Fibroblast of pulmonary artery (primary cell): ENCODE results near the gene CCDC86.

Experiments used
- DNase-seq: peaks from one replicate; pipeline ENCODE4 v3.0.0-alpha.2; 2010; ENCODE audit warnings: low read depth
- H3K4me3 ChIP-seq: replicated peaks from 2 replicates; pipeline ENCODE4 v1.5.1; 2011; ENCODE audit warnings: low read depth, mild to moderate bottlenecking, control low read depth, low read length, moderate library complexity
- TF ChIP-seq, protein P1 (sequence below): IDR thresholded peaks from 2 replicates; pipeline ENCODE4 v1.5.1; 2011; ENCODE audit warnings: mild to moderate bottlenecking, control low read depth, low read length, inconsistent platforms; ENCODE audit errors: missing control alignments

CCDC86 gene

GRCh38 chr11:60866911-60867870 is 25.3 kb downstream of the CCDC86 start, which contains the start of gene ZP1:
ZP1 (plus strand) TSS chr11:60867542; CDS start chr11:60867562, 20 bp downstream.
- no peak for DNase-seq
- TF ChIP-seq, protein P1, sequence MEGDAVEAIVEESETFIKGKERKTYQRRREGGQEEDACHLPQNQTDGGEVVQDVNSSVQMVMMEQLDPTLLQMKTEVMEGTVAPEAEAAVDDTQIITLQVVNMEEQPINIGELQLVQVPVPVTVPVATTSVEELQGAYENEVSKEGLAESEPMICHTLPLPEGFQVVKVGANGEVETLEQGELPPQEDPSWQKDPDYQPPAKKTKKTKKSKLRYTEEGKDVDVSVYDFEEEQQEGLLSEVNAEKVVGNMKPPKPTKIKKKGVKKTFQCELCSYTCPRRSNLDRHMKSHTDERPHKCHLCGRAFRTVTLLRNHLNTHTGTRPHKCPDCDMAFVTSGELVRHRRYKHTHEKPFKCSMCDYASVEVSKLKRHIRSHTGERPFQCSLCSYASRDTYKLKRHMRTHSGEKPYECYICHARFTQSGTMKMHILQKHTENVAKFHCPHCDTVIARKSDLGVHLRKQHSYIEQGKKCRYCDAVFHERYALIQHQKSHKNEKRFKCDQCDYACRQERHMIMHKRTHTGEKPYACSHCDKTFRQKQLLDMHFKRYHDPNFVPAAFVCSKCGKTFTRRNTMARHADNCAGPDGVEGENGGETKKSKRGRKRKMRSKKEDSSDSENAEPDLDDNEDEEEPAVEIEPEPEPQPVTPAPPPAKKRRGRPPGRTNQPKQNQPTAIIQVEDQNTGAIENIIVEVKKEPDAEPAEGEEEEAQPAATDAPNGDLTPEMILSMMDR: no peak
- no peak within 1 kb of the TSS for H3K4me3 ChIP-seq

- TF ChIP-seq, protein P1: no peak
- DNase-seq: no peak
- no peak overlapping the region for H3K4me3 ChIP-seq
Observed at GRCh38 chr11:60867871-60868681, 26.2 kb downstream of the CCDC86 start.

DNA sequence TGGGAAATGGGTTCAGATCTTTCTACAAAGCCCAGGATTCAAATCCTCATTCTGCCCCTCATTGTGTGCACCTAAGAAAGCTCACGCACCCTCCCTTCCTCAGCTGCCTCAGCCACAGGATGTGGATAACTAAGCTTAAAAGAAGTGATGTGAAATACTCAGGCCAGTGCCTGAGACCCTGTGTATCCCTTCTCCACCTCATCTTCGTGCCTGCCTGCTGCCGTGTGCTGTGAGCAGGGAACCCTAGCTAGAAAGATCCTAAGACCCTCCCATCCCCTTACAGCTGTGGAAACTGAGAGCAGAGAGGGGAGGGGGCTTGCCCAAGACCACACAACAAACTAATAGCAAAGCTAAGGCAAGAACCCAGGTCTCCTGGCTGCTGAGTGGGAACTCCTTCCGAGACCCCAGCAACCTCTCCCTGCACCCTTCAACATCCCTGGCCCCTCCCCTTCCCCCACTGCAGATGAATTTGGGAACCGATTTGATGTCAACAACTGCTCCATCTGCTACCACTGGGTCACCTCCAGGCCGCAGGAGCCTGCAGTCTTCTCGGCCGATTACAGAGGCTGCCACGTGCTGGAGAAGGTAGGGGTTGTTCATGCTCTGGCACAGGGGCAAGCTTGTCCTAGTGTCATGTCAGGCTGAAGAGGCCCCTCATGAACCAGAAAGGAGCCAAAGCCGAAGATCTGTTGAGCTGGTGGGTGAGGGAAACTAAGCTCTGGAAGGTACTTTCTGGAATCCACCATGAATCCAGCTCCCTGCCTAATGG is 27.0 kb downstream of the CCDC86 start:
- TF ChIP-seq, protein P1: no peak
- no peak for DNase-seq
- no peak overlapping the region for H3K4me3 ChIP-seq

DNA sequence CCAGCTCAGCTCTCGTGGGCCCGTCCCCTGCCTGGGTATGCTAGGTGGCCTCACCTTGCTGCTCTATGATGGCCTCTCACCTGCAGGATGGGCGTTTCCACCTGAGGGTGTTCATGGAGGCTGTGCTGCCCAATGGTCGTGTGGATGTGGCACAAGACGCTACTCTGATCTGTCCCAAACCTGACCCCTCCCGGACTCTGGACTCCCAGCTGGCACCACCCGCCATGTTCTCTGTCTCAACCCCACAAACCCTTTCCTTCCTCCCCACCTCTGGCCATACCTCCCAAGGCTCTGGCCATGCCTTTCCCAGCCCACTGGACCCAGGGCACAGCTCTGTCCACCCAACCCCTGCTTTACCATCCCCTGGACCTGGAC is 27.5 kb downstream of the CCDC86 start:
- H3K4me3 ChIP-seq: no peak overlapping the region
- DNase-seq: no peak
- TF ChIP-seq, protein P1: no peak

- TF ChIP-seq, protein P1: no peak
- DNase-seq: no peak
- no peak overlapping the region for H3K4me3 ChIP-seq
Observed at GRCh38 chr11:60870276-60870675, 28.4 kb downstream of the CCDC86 start.

GRCh38 chr11:60870733-60871377 is 28.9 kb downstream of the CCDC86 start:
- DNase-seq: no peak
- H3K4me3 ChIP-seq: no peak overlapping the region
- TF ChIP-seq, protein P1: no peak
